VCaP (cell line): ENCODE data around the gene RAD51B.
"Not testable (repeated sequence)": the region's sequence is repeated elsewhere in the genome, so short reads cannot be mapped to it uniquely, and the experiment has no call there.

Experiments
- H3K27ac ChIP-seq: fragments of 450-650 bp; 2 replicates; pipeline ENCODE4 v1.5.1; 2017
- TF ChIP-seq, protein P1 (sequence below): fragments of 450-650 bp; conservative IDR thresholded peaks from 2 replicates; pipeline ENCODE4 v1.5.1; 2017; ENCODE audit warnings: mild to moderate bottlenecking, moderate library complexity

The RAD51B gene

DNA sequence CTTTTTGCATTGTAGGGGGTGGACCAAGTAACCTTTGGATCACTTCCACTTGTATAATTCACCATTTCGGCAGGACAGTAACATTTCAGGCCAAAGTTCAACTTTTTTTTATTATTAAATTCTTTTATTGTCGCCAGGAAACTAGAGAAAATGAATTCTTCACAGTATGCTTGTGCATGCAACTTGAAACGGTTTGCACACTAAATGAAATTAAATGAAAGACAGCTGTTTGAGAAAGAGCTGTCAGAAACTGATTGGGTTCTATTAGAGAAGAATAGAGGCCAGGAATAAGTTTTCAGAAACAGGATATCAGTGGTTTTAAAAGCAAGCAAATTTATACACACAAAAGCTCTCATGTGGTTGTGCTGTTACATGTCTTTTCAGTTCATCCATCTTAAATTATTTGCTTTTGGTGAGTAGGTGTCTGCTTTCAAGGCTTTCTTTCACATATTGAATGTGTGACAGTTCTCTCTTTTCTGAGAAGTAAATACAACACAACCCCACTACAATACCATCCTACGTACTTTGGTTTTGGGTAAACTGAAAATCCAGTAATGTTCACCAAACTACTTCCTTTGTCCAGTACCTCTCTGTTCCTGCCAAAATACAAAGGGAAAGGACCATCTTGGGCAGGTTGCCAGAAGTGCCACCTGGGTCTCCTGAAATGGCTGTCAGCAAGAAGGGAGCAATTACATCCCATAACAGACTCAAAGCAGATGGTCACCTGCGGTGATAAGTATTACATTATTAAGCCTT lies 291.7 kb downstream of the RAD51B start:
- TF ChIP-seq, protein P1, sequence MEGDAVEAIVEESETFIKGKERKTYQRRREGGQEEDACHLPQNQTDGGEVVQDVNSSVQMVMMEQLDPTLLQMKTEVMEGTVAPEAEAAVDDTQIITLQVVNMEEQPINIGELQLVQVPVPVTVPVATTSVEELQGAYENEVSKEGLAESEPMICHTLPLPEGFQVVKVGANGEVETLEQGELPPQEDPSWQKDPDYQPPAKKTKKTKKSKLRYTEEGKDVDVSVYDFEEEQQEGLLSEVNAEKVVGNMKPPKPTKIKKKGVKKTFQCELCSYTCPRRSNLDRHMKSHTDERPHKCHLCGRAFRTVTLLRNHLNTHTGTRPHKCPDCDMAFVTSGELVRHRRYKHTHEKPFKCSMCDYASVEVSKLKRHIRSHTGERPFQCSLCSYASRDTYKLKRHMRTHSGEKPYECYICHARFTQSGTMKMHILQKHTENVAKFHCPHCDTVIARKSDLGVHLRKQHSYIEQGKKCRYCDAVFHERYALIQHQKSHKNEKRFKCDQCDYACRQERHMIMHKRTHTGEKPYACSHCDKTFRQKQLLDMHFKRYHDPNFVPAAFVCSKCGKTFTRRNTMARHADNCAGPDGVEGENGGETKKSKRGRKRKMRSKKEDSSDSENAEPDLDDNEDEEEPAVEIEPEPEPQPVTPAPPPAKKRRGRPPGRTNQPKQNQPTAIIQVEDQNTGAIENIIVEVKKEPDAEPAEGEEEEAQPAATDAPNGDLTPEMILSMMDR: no peak
- H3K27ac ChIP-seq: no peak overlapping the region

DNA sequence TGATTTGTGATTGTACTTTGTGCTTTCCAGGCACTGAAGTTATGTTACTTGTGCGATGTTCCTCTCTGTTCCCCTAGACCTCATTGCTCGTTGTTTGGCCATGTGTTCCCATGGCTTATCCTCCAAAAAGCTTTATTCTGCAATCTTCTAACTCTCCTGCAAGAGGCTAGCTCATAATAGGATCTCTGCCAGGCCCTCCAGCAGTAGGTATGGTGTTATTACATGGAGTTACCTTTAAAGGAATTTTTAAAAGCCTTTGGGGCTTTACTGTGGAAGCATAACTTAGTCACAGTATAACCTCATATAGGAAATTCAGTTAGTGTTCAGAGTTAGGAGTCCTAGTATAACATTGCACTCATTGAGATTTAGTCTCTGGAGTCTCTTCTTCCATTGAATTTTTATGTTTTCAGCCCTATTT lies 292.3 kb downstream of the RAD51B start:
- TF ChIP-seq, protein P1: no peak
- no peak overlapping the region for H3K27ac ChIP-seq

DNA sequence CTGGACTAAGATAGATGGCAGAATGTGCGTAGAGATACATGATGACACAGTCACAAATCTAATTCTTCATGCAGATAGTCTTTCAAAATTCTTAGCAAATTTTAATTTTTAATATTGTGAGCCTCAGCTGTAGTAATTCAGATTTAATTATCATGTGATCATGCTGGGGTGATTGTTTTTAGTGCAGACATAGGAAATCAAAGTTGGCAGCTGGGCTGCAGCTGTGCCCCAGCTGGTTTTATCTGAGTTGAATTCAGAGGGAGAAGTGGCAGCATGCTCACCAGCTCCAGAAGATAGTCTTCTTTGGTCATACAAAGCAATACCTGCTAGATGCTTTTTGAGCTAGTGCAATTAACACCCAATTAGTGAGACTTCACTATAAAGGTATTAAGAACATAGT lies 292.9 kb downstream of the RAD51B start:
- TF ChIP-seq, protein P1: no peak
- H3K27ac ChIP-seq: no peak overlapping the region

DNA sequence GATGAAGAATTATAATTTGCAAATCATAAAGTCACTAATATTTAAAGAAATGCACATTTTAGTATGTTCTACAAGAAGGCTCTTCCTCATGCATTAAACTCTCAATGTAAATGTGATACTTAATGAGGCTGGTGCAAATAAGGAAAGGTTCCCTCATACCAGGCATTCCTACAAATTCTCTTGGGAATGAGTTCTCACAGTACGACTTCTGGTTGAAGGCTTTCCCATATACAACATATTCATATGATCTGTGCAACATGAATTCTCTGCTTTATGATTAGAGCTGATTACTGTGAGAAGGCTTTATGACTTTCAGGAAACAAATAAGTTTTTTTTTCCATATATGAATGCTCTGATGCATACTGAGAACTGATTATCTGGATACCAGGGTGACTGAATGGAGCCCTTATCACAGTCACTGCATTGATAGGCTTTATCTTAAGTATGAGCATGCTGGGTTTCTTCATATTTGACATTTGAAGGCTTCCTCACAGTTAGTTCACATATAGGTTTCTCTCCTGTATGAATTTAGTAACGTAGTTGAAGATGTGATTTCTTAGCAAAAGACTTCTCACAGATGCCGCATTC lies 293.9 kb downstream of the RAD51B start:
- no peak overlapping the region for H3K27ac ChIP-seq

DNA sequence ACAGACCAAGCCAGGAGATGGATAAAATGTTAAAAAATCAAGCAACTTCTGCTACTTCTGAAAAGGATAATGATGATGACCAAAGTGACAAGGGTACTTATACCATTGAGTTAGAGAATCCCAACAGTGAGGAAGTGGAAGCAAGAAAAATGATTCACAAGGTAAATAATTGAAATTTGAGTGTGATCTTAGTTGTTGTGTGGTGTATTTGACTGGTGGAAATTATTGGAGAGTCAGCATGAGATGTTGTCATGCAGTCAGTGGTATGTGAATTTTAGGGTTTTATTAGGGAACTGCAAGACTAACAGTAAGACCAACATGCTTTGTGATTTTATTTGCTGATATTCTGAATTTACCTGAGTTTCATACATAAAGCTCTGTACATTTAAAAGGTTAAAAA lies 296.4 kb downstream of the RAD51B start:
- H3K27ac ChIP-seq: not testable (repeated sequence)

More for the DNA sequence above, 293.9 kb downstream of the RAD51B start:
- TF ChIP-seq, protein P1: no peak

DNA sequence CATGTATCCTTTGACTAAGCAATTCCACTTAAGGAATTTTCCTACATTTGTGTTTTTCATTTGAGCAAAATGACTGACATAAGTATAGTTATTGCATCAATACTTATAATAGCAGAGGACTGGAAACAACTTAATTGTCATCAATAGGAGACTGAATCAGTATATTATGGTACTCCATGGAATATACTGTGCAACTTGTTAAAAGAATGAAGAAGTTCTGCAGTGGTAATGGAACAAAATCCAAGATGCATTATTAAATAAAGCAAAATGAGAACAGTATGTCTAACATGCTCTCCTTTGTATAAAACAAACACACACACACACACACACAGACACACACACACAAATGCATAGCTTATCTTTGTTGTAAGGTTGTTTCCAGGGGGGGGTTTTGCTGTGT lies 303.1 kb downstream of the RAD51B start:
- TF ChIP-seq, protein P1: no peak
- no peak overlapping the region for H3K27ac ChIP-seq

DNA sequence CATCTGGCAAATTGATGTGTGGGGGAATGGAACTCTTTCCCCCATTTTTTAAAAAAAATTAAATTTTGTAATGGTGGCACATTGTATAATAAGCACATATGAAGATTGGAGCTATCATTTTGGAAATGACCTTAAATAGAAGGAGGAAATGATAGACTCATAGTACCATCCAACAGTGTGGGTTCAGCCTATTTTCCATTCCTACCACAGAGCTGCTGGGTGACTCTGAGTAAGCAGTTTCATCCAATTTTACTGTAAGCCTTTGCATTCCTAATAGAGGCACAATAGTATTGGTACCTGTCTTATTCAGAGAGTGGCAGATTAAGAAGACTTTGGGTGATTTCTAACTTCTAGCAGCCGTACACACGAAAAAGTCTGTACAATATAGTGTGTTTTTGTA lies 304.5 kb downstream of the RAD51B start:
- TF ChIP-seq, protein P1: no peak
- H3K27ac ChIP-seq: no peak overlapping the region

DNA sequence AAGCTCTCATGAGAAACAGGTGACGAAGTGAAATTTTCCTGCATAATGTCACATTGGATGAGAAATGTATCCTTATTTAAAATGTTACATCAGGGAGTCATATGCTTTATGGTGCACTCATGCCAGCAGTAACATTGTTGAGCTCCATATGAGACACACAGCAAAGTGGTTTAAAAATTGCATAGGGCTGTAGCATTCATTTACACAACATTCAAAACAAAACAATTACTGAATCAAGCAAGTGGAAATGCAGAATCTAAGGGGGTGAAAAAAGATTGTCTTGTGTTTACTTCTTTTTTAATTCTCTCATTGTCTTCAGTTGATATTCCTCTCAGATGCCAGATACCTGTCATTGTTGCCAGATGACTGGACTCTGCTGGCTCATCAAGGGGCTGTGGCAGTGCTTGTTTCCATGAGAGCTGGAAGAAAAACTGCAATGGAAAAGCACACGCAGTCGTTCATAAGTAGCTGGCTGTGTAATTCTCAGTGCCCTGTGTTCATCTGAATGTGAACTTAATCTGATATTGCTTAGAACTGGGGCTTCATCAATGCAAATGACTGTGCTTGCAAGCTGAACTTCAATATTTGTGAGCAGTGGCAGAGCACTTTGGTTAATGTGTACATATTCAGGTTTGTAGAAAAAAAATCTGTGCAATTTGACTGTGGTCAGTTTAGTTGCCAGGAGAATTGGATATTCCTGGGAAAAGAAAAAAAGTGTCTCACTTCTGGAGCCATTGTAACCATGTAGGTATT lies 305.6 kb downstream of the RAD51B start:
- no peak overlapping the region for H3K27ac ChIP-seq
- TF ChIP-seq, protein P1: no peak
